H9 (cell line): Measurements from ENCODE around the gene NOBOX. TPM values are rescaled to one million over a fixed set of nuclear protein-coding genes. Genes with fewer than 3 reads are reported as not detected.

Experiments
- DNase-seq: peaks from one replicate; pipeline ENCODE4 v3.0.0-alpha.2; 2017
- H2AFZ ChIP-seq: one replicate; pipeline ENCODE4 v1.6.1; 2013; ENCODE audit warnings: mild to moderate bottlenecking, low read length, control low read depth, moderate library complexity
- H2AK5ac ChIP-seq: 2 replicates; pipeline ENCODE4 v1.6.1; 2013; ENCODE audit warnings: low read length, control low read depth, mixed read lengths; ENCODE audit not compliant: insufficient read length
- H2BK120ac ChIP-seq: one replicate; pipeline ENCODE4 v1.6.1; 2013; ENCODE audit warnings: low read depth, mild to moderate bottlenecking, low read length, control low read depth, inconsistent platforms; ENCODE audit not compliant: poor library complexity, severe bottlenecking
- H2BK12ac ChIP-seq: 2 replicates; pipeline ENCODE4 v1.6.1; 2013; ENCODE audit warnings: low read length, control low read depth, mixed read lengths, low read depth; ENCODE audit not compliant: insufficient read length
- H2BK15ac ChIP-seq: 2 replicates; pipeline ENCODE4 v1.6.1; 2013; ENCODE audit warnings: low read depth, low read length, control low read depth
- H2BK20ac ChIP-seq: one replicate; pipeline ENCODE4 v1.6.1; 2013; ENCODE audit warnings: low read depth, mild to moderate bottlenecking, low read length, control low read depth, inconsistent platforms; ENCODE audit not compliant: poor library complexity, severe bottlenecking
- H2BK5ac ChIP-seq: 2 replicates; pipeline ENCODE4 v1.6.1; 2013; ENCODE audit warnings: low read length, control low read depth, mixed read lengths; ENCODE audit not compliant: insufficient read length
- H3K14ac ChIP-seq: 2 replicates; pipeline ENCODE4 v1.6.1; 2013; ENCODE audit warnings: low read length, control low read depth; ENCODE audit not compliant: insufficient read depth
- H3K18ac ChIP-seq: 2 replicates; pipeline ENCODE4 v1.6.1; 2013; ENCODE audit warnings: low read depth, mild to moderate bottlenecking, mixed read lengths, low read length, control low read depth; ENCODE audit not compliant: insufficient read length
- H3K23ac ChIP-seq: 2 replicates; pipeline ENCODE4 v1.6.1; 2013; ENCODE audit warnings: low read length, control low read depth, mixed read lengths, low read depth; ENCODE audit not compliant: insufficient read length
- H3K23me2 ChIP-seq: 2 replicates; pipeline ENCODE4 v1.6.1; 2013; ENCODE audit warnings: low read depth, mild to moderate bottlenecking, mixed read lengths, low read length, control low read depth; ENCODE audit not compliant: insufficient read length, poor library complexity, severe bottlenecking
- H3K27ac ChIP-seq: 2 replicates; pipeline ENCODE4 v1.5.1; 2013; ENCODE audit warnings: low read length, control low read depth, mixed read lengths, low read depth; ENCODE audit not compliant: insufficient read length
- H3K27me3 ChIP-seq: 2 replicates; pipeline ENCODE4 v1.6.1; 2013; ENCODE audit warnings: low read length, control low read depth, inconsistent platforms; ENCODE audit not compliant: insufficient read depth
- H3K4ac ChIP-seq: 2 replicates; pipeline ENCODE4 v1.6.1; 2013; ENCODE audit warnings: low read depth, mild to moderate bottlenecking, control low read depth, inconsistent platforms, low read length, moderate library complexity
- H3K4me1 ChIP-seq: 2 replicates; pipeline ENCODE4 v1.6.1; 2013; ENCODE audit warnings: low read length, control low read depth, inconsistent platforms; ENCODE audit not compliant: insufficient read depth
- H3K4me2 ChIP-seq: 2 replicates; pipeline ENCODE4 v1.6.1; 2013; ENCODE audit warnings: low read length, control low read depth, mixed read lengths; ENCODE audit not compliant: insufficient read length, insufficient read depth
- H3K56ac ChIP-seq: 2 replicates; pipeline ENCODE4 v1.6.1; 2013; ENCODE audit warnings: low read depth, mild to moderate bottlenecking, mixed read lengths, low read length, control low read depth; ENCODE audit not compliant: insufficient read length
- H3K79me1 ChIP-seq: 2 replicates; pipeline ENCODE4 v1.6.1; 2013; ENCODE audit warnings: low read depth, mild to moderate bottlenecking, moderate library complexity, low read length, control low read depth, inconsistent platforms; ENCODE audit not compliant: insufficient read depth, poor library complexity, severe bottlenecking
- H3K79me2 ChIP-seq: 2 replicates; pipeline ENCODE4 v1.6.1; 2013; ENCODE audit warnings: low read length, control low read depth, inconsistent platforms; ENCODE audit not compliant: insufficient read depth
- H3K9ac ChIP-seq: 2 replicates; pipeline ENCODE4 v1.6.1; 2013; ENCODE audit warnings: low read length, control low read depth, mixed read lengths; ENCODE audit not compliant: insufficient read length; ENCODE audit errors: extremely low read depth
- H3K9me3 ChIP-seq: one replicate; pipeline ENCODE4 v1.6.1; 2013; ENCODE audit warnings: low read depth, low read length, inconsistent platforms; ENCODE audit not compliant: control insufficient read depth
- H3T11ph ChIP-seq: one replicate; pipeline ENCODE4 v1.6.1; 2013; ENCODE audit warnings: mild to moderate bottlenecking, low read length, control low read depth, inconsistent platforms
- H4K20me1 ChIP-seq: one replicate; pipeline ENCODE4 v1.6.1; 2013; ENCODE audit not compliant: control insufficient read depth, insufficient read length, insufficient read depth
- H4K5ac ChIP-seq: 2 replicates; pipeline ENCODE4 v1.6.1; 2013; ENCODE audit warnings: low read depth, mild to moderate bottlenecking, mixed read lengths, low read length, control low read depth; ENCODE audit not compliant: insufficient read length
- H4K8ac ChIP-seq: replicated peaks from 2 replicates; pipeline ENCODE4 v1.6.1; 2013; ENCODE audit warnings: low read length, control low read depth, mixed read lengths, low read depth; ENCODE audit not compliant: insufficient read length
- H4K91ac ChIP-seq: 2 replicates; pipeline ENCODE4 v1.6.1; 2013; ENCODE audit warnings: low read depth, mild to moderate bottlenecking, moderate library complexity, mixed read lengths, low read length, control low read depth; ENCODE audit not compliant: insufficient read length
- H3K27ac Mint-ChIP-seq, 3 experiments: 2 replicates in 2 of 3; 3 replicates in 1 of 3; pipeline ENCODE4 v1.8.0; 2020 to 2021; ENCODE audit warnings: mixed read lengths in 3 of 3, mild to moderate bottlenecking in 1 of 3, moderate library complexity in 1 of 3
- H3K27me3 Mint-ChIP-seq: 2 replicates; pipeline ENCODE4 v1.8.0; 2021; ENCODE audit warnings: low read depth, mild to moderate bottlenecking, moderate library complexity, mixed read lengths
- H3K36me3 Mint-ChIP-seq, 3 experiments: 2 replicates in 2 of 3; 3 replicates in 1 of 3; pipeline ENCODE4 v1.8.0; 2020 to 2021; ENCODE audit warnings: low read depth in 3 of 3, mixed read lengths in 3 of 3; ENCODE audit not compliant: insufficient read depth in 1 of 3
- H3K4me1 Mint-ChIP-seq, 2 experiments: 2 replicates each; pipeline ENCODE4 v1.8.0; 2020; ENCODE audit warnings: mixed read lengths in 2 of 2
- H3K4me3 Mint-ChIP-seq, 2 experiments: 2 replicates in 1 of 2; 3 replicates in 1 of 2; pipeline ENCODE4 v1.8.0; 2020 to 2021; ENCODE audit warnings: mild to moderate bottlenecking in 2 of 2, mixed read lengths in 2 of 2, moderate library complexity in 1 of 2
- H3K9me3 Mint-ChIP-seq, 2 experiments: 2 replicates in 1 of 2; 3 replicates in 1 of 2; pipeline ENCODE4 v1.8.0; 2020; ENCODE audit warnings: mild to moderate bottlenecking in 2 of 2, mixed read lengths in 2 of 2, moderate library complexity in 1 of 2
- WGBS: extraction: QIAGEN DNeasy Blood & Tissue Kit; methylation state at CpG from one replicate; pipeline ENCODE4 v1.1.7; 2013; ENCODE audit warnings: missing lambda C conversion rate, low lambda C conversion rate, mixed read lengths; ENCODE audit not compliant: insufficient read length; ENCODE audit errors: extremely low coverage; 5-methylcytosine and 5-hydroxymethylcytosine counted together
- total RNA-seq: library from RNA; stranded (reverse); gene quantifications from 2 replicates; pipeline ENCODE4 v1.2.1, GENCODE V29; 2021
- TF ChIP-seq, protein P1 (sequence below): fragments of 200-600 bp; sonication (generic); conservative IDR thresholded peaks from 3 replicates; pipeline ENCODE4 v1.8.0; 2021; ENCODE audit warnings: antibody characterized with exemption, mild to moderate bottlenecking

The NOBOX gene
- total RNA-seq, 1 experiment from 2014 or later: not detected

DNA sequence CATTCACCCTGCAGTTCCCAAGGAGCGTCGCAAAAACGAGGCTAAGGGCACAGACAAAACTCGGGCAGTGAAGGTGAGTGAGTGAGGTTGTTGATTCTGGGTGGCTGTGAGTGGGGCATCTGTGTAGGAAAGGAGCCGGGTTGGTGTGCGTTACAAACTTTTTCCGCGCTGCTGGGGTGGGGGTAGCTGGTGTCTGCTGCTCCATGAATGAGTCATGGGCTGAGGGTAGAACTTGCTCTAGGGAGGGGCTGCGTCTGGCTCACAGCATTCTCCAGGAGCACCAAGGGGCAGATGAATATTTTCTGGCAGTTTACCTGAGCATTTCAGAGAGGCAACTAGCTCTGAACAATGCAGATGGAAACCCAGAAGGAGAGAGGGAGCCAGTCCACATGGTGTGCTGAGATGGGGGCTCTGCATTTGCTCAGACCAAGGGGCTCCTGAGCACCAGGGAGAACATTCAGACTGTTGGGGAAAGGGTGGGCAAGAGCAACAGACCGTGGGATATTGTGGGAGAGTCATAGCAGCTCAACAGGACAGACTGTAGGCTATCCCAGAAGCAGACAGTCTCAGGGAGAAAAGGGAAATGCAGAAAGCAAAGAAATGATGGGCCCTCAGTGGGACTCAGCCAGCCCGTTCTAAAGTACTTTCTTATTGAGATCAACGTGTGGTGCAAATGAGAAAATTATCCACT lies 18.8 kb downstream of the NOBOX start:
- H4K8ac ChIP-seq: no peak overlapping the region
- H2BK5ac ChIP-seq: no peak overlapping the region
- H3K4me2 ChIP-seq: no peak overlapping the region
- H3K23ac ChIP-seq: no peak overlapping the region
- no peak overlapping the region for H4K5ac ChIP-seq
- no peak overlapping the region for H2BK120ac ChIP-seq
- H3K18ac ChIP-seq: no peak overlapping the region
- H3K27ac ChIP-seq: no peak overlapping the region
- no CpG with 5 or more reads among the region's 12 CpGs for WGBS
- H2AK5ac ChIP-seq: no peak overlapping the region
- no peak overlapping the region for H3K4ac ChIP-seq
- no peaks in the 10 kb centered on the region for H3K27me3 ChIP-seq
- H3K27me3 Mint-ChIP-seq: no peaks in the 10 kb centered on the region
- H3K4me3 Mint-ChIP-seq: no peak overlapping the region
- H3K79me1 ChIP-seq: no peaks in the 10 kb centered on the region
- H2BK20ac ChIP-seq: no peak overlapping the region
- H3K36me3 Mint-ChIP-seq: peaks cover 0 to 15% (median 12%) of the 10 kb centered on the region in 3 experiments; a peak in 6 of 7 replicates
- H4K20me1 ChIP-seq: no peaks in the 10 kb centered on the region
- H2BK12ac ChIP-seq: no peak overlapping the region
- no peak overlapping the region for H2AFZ ChIP-seq
- peaks cover 22% of the 10 kb centered on the region in 2 experiments for H3K4me1 Mint-ChIP-seq
- H3K4me1 ChIP-seq: peaks cover 8% of the 10 kb centered on the region; the same call in 1 of the 2 replicates
- H3K27ac Mint-ChIP-seq: peak overlapping the region in 2 of 3 experiments; percentile 4 to 59; a peak in 4 of 7 replicates
- H3K9me3 ChIP-seq: no peaks in the 10 kb centered on the region
- no peak overlapping the region for H2BK15ac ChIP-seq
- no peak overlapping the region for H3K56ac ChIP-seq
- no peaks in the 10 kb centered on the region for H3K9me3 Mint-ChIP-seq
- no peak overlapping the region for H3K9ac ChIP-seq
- peak overlapping the region; percentile 34; the same call in 1 of the 2 replicates for H3K14ac ChIP-seq
- DNase-seq: peak; percentile 49
- no peak overlapping the region for H4K91ac ChIP-seq
- H3T11ph ChIP-seq: no peak overlapping the region
- no peaks in the 10 kb centered on the region for H3K79me2 ChIP-seq
- TF ChIP-seq, protein P1, sequence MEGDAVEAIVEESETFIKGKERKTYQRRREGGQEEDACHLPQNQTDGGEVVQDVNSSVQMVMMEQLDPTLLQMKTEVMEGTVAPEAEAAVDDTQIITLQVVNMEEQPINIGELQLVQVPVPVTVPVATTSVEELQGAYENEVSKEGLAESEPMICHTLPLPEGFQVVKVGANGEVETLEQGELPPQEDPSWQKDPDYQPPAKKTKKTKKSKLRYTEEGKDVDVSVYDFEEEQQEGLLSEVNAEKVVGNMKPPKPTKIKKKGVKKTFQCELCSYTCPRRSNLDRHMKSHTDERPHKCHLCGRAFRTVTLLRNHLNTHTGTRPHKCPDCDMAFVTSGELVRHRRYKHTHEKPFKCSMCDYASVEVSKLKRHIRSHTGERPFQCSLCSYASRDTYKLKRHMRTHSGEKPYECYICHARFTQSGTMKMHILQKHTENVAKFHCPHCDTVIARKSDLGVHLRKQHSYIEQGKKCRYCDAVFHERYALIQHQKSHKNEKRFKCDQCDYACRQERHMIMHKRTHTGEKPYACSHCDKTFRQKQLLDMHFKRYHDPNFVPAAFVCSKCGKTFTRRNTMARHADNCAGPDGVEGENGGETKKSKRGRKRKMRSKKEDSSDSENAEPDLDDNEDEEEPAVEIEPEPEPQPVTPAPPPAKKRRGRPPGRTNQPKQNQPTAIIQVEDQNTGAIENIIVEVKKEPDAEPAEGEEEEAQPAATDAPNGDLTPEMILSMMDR: no peak
- H3K23me2 ChIP-seq: no peaks in the 10 kb centered on the region
